ENCODE measurements around the gene PLCB1.

DNA sequence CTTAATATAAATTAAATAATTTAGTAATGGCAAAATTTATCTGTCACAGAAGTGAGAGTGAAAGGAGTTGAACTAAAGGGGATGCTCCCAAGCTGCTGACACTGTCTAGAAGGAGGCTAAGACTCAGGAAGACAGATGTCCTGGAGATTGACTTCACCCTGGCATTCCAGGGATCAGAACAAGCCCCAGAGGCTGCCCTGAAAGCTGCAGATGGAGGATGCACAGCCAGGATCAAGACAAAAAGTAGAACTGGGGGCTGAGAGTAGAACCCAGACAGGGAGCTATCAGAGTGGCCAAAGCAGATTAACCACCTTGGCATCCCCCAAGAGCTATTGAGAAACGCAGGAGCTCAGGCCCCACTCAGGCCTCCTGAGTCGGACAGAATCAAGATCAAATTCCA, 747.6 kb downstream of the PLCB1 start:
- TF ChIP-seq GATA3 (IDR thresholded peaks at IDR 0.05; ENCODE audit: low read depth, low read length) (no peak), GATA2 (IDR thresholded peaks at IDR 0.05; ENCODE audit: low read depth, low read length) (no peak)
